HG02623 (cell line): ENCODE data around the gene PDE4B.

ENCODE experiments used
- ATAC-seq: cut with Tn5 transposase; IDR thresholded peaks from one replicate; pipeline ENCODE4 v1.9.1; 2021; ENCODE audit warnings: moderate library complexity; ENCODE audit not compliant: unreplicated experiment

The PDE4B gene

GRCh38 chr1:66371233-66372005 is 578.7 kb downstream of the PDE4B start:
- peak; percentile 25 for ATAC-seq

- no peak for ATAC-seq
These were observed 579.9 kb downstream of the PDE4B start for GRCh38 chr1:66372522-66373101.

GRCh38 chr1:66373157-66373591 is 580.5 kb downstream of the PDE4B start:
- ATAC-seq, result no peak

- peak; percentile 35 for ATAC-seq
These were observed 581.5 kb downstream of the PDE4B start for GRCh38 chr1:66374148-66374547.

- ATAC-seq, result peak; percentile 40
These were observed 581.9 kb downstream of the PDE4B start for GRCh38 chr1:66374561-66375111.

GRCh38 chr1:66375125-66375524 is 582.4 kb downstream of the PDE4B start:
- no peak for ATAC-seq

- ATAC-seq, result peak; percentile 97
These were observed 587.9 kb downstream of the PDE4B start for GRCh38 chr1:66380452-66381212.

- ATAC-seq, result no peak
These were observed 589.1 kb downstream of the PDE4B start for GRCh38 chr1:66381621-66382275.

GRCh38 chr1:66383168-66383567 is 590.5 kb downstream of the PDE4B start:
- ATAC-seq, result no peak

- ATAC-seq, result no peak
These were observed 590.9 kb downstream of the PDE4B start for GRCh38 chr1:66383611-66384010.

GRCh38 chr1:66384258-66384921 is 591.7 kb downstream of the PDE4B start:
- no peak for ATAC-seq

GRCh38 chr1:66386712-66387111 is 594.0 kb downstream of the PDE4B start:
- ATAC-seq, result no peak

- ATAC-seq, result no peak
These were observed 596.2 kb downstream of the PDE4B start for GRCh38 chr1:66388913-66389312.

GRCh38 chr1:66393586-66394287 is 601.0 kb downstream of the PDE4B start:
- no peak for ATAC-seq

- no peak for ATAC-seq
These were observed 601.9 kb downstream of the PDE4B start for GRCh38 chr1:66394603-66395002.

GRCh38 chr1:66395202-66396061 is 602.7 kb downstream of the PDE4B start:
- peak; percentile 9 for ATAC-seq

GRCh38 chr1:66396212-66396890 is 603.7 kb downstream of the PDE4B start:
- peak; percentile 42 for ATAC-seq

- ATAC-seq, result peak; percentile 29
These were observed 604.5 kb downstream of the PDE4B start for GRCh38 chr1:66397192-66397591.
